NCI-H460 (cell line): ENCODE data around the gene SCUBE1. TPM values are rescaled to one million over a fixed set of nuclear protein-coding genes. Genes with fewer than 3 reads are reported as not detected.
A peak's percentile ranks its signal among the peaks of the same experiment; 100 is the strongest.
"Not testable (repeated sequence)": the region's sequence is repeated elsewhere in the genome, so short reads cannot be mapped to it uniquely, and the experiment has no call there.

Source experiments
- DNase-seq: peaks from one replicate; pipeline ENCODE4 v3.0.0-alpha.2; 2016; ENCODE audit warnings: low read depth; ENCODE audit errors: extremely low read depth
- total RNA-seq: library from RNA; depleted of rRNA; stranded (reverse); fragments of >200 nt; shearing (Covaris generic); gene quantifications from 2 replicates; pipeline ENCODE4 v1.2.3, GENCODE V29; 2014

The SCUBE1 gene
- total RNA-seq, 1 experiment from 2014 or later = 5.3 TPM

GRCh38 chr22:43288807-43289420 is 54.3 kb downstream of the SCUBE1 start:
- no peak for DNase-seq

GRCh38 chr22:43288378-43288777 is 54.8 kb downstream of the SCUBE1 start:
- no peak for DNase-seq

GRCh38 chr22:43287441-43287840 is 55.7 kb downstream of the SCUBE1 start:
- no peak for DNase-seq

GRCh38 chr22:43281394-43281793 is 61.8 kb downstream of the SCUBE1 start:
- no peak for DNase-seq

- not testable (repeated sequence) for DNase-seq
Observed at GRCh38 chr22:43280523-43280886, 62.7 kb downstream of the SCUBE1 start.

GRCh38 chr22:43279867-43280522 is 63.2 kb downstream of the SCUBE1 start:
- no peak for DNase-seq

- DNase-seq = no peak
Observed at GRCh38 chr22:43277987-43278601, 65.1 kb downstream of the SCUBE1 start.

- DNase-seq = no peak
Observed at GRCh38 chr22:43277091-43277490, 66.1 kb downstream of the SCUBE1 start.

- no peak for DNase-seq
Observed at GRCh38 chr22:43276321-43276720, 66.9 kb downstream of the SCUBE1 start.

GRCh38 chr22:43275545-43276317 is 67.4 kb downstream of the SCUBE1 start:
- peak; percentile 40 for DNase-seq

GRCh38 chr22:43274595-43275240 is 68.5 kb downstream of the SCUBE1 start:
- no peak for DNase-seq

GRCh38 chr22:43273902-43274484 is 69.2 kb downstream of the SCUBE1 start:
- DNase-seq = peak; percentile 61

- DNase-seq = no peak
Observed at GRCh38 chr22:43272869-43273318, 70.3 kb downstream of the SCUBE1 start.

GRCh38 chr22:43272301-43272700 is 70.9 kb downstream of the SCUBE1 start:
- no peak for DNase-seq

- DNase-seq = no peak
Observed at GRCh38 chr22:43270949-43271348, 72.2 kb downstream of the SCUBE1 start.

GRCh38 chr22:43270314-43270908 is 72.8 kb downstream of the SCUBE1 start:
- DNase-seq = no peak

- no peak for DNase-seq
Observed at GRCh38 chr22:43269646-43270045, 73.5 kb downstream of the SCUBE1 start.

- no peak for DNase-seq
Observed at GRCh38 chr22:43269246-43269645, 73.9 kb downstream of the SCUBE1 start.

GRCh38 chr22:43267981-43268660 is 75.1 kb downstream of the SCUBE1 start:
- DNase-seq = no peak
